COLO668 (cell line): ENCODE data around the gene ACBD4.

Experiments
- DNase-seq: peaks from one replicate; lab custom pipeline; 2025; ENCODE audit not compliant: unreplicated experiment; lab: John Stamatoyannopoulos, UW

Gene ACBD4

GRCh38 chr17:45104029-45104428, 31.5 kb upstream of the ACBD4 start:
- DNase-seq, result no peak

- DNase-seq, result no peak
Measured at GRCh38 chr17:45104497-45104896, 31.0 kb upstream of the ACBD4 start.

GRCh38 chr17:45104907-45105624, 30.4 kb upstream of the ACBD4 start:
- DNase-seq, result no peak

- no peak for DNase-seq
Measured at GRCh38 chr17:45106096-45106495, 29.4 kb upstream of the ACBD4 start.

GRCh38 chr17:45106582-45106981, 28.9 kb upstream of the ACBD4 start:
- no peak for DNase-seq

GRCh38 chr17:45107293-45108010, 28.0 kb upstream of the ACBD4 start:
- DNase-seq, result no peak

GRCh38 chr17:45108051-45108450, 27.4 kb upstream of the ACBD4 start:
- no peak for DNase-seq

GRCh38 chr17:45108595-45109521, 26.6 kb upstream of the ACBD4 start:
- no peak for DNase-seq

GRCh38 chr17:45110676-45111611, 24.5 kb upstream of the ACBD4 start:
- DNase-seq, result no peak

GRCh38 chr17:45111850-45112249, 23.6 kb upstream of the ACBD4 start:
- DNase-seq, result no peak

- DNase-seq, result no peak
Measured at GRCh38 chr17:45112559-45113423, 22.7 kb upstream of the ACBD4 start.

GRCh38 chr17:45113424-45113754, 22.1 kb upstream of the ACBD4 start:
- no peak for DNase-seq

- no peak for DNase-seq
Measured at GRCh38 chr17:45114117-45114932, 21.2 kb upstream of the ACBD4 start.

GRCh38 chr17:45115015-45115625, 20.4 kb upstream of the ACBD4 start:
- DNase-seq, result no peak

GRCh38 chr17:45115871-45116270, 19.6 kb upstream of the ACBD4 start:
- no peak for DNase-seq

- DNase-seq, result no peak
Measured at GRCh38 chr17:45116434-45117016, 19.0 kb upstream of the ACBD4 start.

GRCh38 chr17:45117334-45117733, 18.2 kb upstream of the ACBD4 start:
- DNase-seq, result no peak
